Neural cell (in vitro differentiated cells): ENCODE measurements around the gene C14orf132. TPM values are rescaled to one million over a fixed set of nuclear protein-coding genes. Genes with fewer than 3 reads are reported as not detected.

Experiments
- H2AFZ ChIP-seq: fragments of 200-600, 300-800 bp; sonication (generic), shearing (Covaris generic); 2 replicates; pipeline ENCODE4 v1.6.0; 2014; ENCODE audit warnings: low read depth, mild to moderate bottlenecking, antibody characterized with exemption, low read length, moderate library complexity
- H3F3A ChIP-seq: fragments of 200-600 bp; shearing (Covaris generic); 2 replicates; pipeline ENCODE4 v1.6.1; 2016; ENCODE audit warnings: mild to moderate bottlenecking, moderate library complexity, mixed read lengths, antibody characterized with exemption, low read length; ENCODE audit not compliant: insufficient read depth, poor library complexity, severe bottlenecking
- H3K27ac ChIP-seq: fragments of 200-600, 300-800 bp; sonication (generic), shearing (Covaris generic); 2 replicates; pipeline ENCODE4 v1.5.1; 2014; ENCODE audit warnings: mild to moderate bottlenecking, low read length, moderate library complexity
- H3K27me3 ChIP-seq: fragments of 300-800, 200-600 bp; sonication (generic), shearing (Covaris generic); 2 replicates; pipeline ENCODE4 v1.6.0; 2014; ENCODE audit warnings: mild to moderate bottlenecking, low read depth, low read length, moderate library complexity; ENCODE audit not compliant: insufficient read depth
- H3K36me3 ChIP-seq: fragments of 300-800, 200-600 bp; sonication (generic), shearing (Covaris generic); 2 replicates; pipeline ENCODE4 v1.5.1; 2014; ENCODE audit warnings: mild to moderate bottlenecking, antibody characterized with exemption, low read length, moderate library complexity; ENCODE audit not compliant: insufficient read depth
- H3K4me2 ChIP-seq: fragments of 300-800, 200-600 bp; sonication (generic), shearing (Covaris generic); 2 replicates; pipeline ENCODE4 v1.6.0; 2014; ENCODE audit warnings: mild to moderate bottlenecking, low read length
- H3K4me3 ChIP-seq: fragments of 300-800, 200-600 bp; sonication (generic), shearing (Covaris generic); 2 replicates; pipeline ENCODE4 v1.5.1; 2014; ENCODE audit warnings: mild to moderate bottlenecking, low read length, moderate library complexity
- H3K79me2 ChIP-seq: fragments of 200-600 bp; shearing (Covaris generic); replicated peaks from 2 replicates; pipeline ENCODE4 v1.6.0; 2014; ENCODE audit warnings: mild to moderate bottlenecking, low read length, moderate library complexity; ENCODE audit not compliant: insufficient read depth
- H3K9ac ChIP-seq: fragments of 300-800, 200-600 bp; sonication (generic), shearing (Covaris generic); 2 replicates; pipeline ENCODE4 v1.6.1; 2016; ENCODE audit warnings: mild to moderate bottlenecking, low read length, mixed read lengths
- H3K9me2 ChIP-seq: fragments of 200-600 bp; shearing (Covaris generic); 2 replicates; pipeline ENCODE4 v1.6.1; 2016; ENCODE audit warnings: mild to moderate bottlenecking, low read length, mixed read lengths; ENCODE audit not compliant: insufficient read depth
- H3K9me3 ChIP-seq: fragments of 200-600, 300-800 bp; sonication (generic), shearing (Covaris generic); 2 replicates; pipeline ENCODE4 v1.6.1; 2016; ENCODE audit warnings: mild to moderate bottlenecking, mixed run types, low read length, moderate library complexity, mixed read lengths
- H4K20me1 ChIP-seq: fragments of 200-600 bp; shearing (Covaris generic); 2 replicates; pipeline ENCODE4 v1.6.1; 2016; ENCODE audit warnings: mild to moderate bottlenecking, mixed run types; ENCODE audit not compliant: insufficient read depth
- EP300 ChIP-seq: fragments of 450-650 bp; conservative IDR thresholded peaks from 2 replicates; pipeline ENCODE4 v1.6.1; 2014; ENCODE audit warnings: antibody characterized with exemption, mild to moderate bottlenecking, moderate library complexity; ENCODE audit not compliant: poor library complexity, severe bottlenecking
- EZH2 ChIP-seq: fragments of 200-600, 300-800 bp; shearing (Covaris generic), sonication (generic); IDR thresholded peaks from 2 replicates; pipeline ENCODE4 v1.6.1; 2014; ENCODE audit warnings: antibody characterized with exemption, low read length, borderline replicate concordance, mild to moderate bottlenecking; ENCODE audit not compliant: insufficient read depth, poor library complexity, severe bottlenecking
- MXI1 ChIP-seq: fragments of 450-650 bp; conservative IDR thresholded peaks from 2 replicates; pipeline ENCODE4 v1.6.1; 2014; ENCODE audit warnings: antibody characterized with exemption, mild to moderate bottlenecking; ENCODE audit not compliant: poor library complexity, severe bottlenecking
- POLR2AphosphoS5 ChIP-seq: IDR thresholded peaks from 2 replicates; pipeline ENCODE4 v1.6.1; 2012
- RAD21 ChIP-seq: fragments of 450-650 bp; conservative IDR thresholded peaks from 2 replicates; pipeline ENCODE4 v1.6.1; 2014; ENCODE audit warnings: antibody characterized with exemption, mild to moderate bottlenecking, moderate library complexity
- SMC3 ChIP-seq: fragments of 450-650 bp; conservative IDR thresholded peaks from 2 replicates; pipeline ENCODE4 v1.6.1; 2014; ENCODE audit warnings: antibody characterized with exemption, mild to moderate bottlenecking, moderate library complexity; ENCODE audit not compliant: poor library complexity
- TAF1 ChIP-seq: IDR thresholded peaks from 2 replicates; pipeline ENCODE4 v1.6.1; 2012; ENCODE audit warnings: low read depth
- polyA plus RNA-seq: library from polyadenylated mRNA; depleted of rRNA; stranded (reverse); fragments of >200 nt; gene quantifications from 2 replicates; pipeline ENCODE4 v1.2.3, GENCODE V29; 2014
- TF ChIP-seq, protein P1 (sequence below): fragments of 450-650 bp; IDR thresholded peaks from 2 replicates; pipeline ENCODE4 v1.5.1; 2014; ENCODE audit warnings: antibody characterized with exemption, mild to moderate bottlenecking, moderate library complexity; ENCODE audit not compliant: poor library complexity, severe bottlenecking
- TF ChIP-seq, protein P2 (sequence below): IDR thresholded peaks from 2 replicates; pipeline ENCODE4 v1.6.1; 2012; ENCODE audit warnings: borderline replicate concordance

Gene C14orf132
- polyA plus RNA-seq, 1 donor from 2014 or later, result 50.1 TPM

DNA sequence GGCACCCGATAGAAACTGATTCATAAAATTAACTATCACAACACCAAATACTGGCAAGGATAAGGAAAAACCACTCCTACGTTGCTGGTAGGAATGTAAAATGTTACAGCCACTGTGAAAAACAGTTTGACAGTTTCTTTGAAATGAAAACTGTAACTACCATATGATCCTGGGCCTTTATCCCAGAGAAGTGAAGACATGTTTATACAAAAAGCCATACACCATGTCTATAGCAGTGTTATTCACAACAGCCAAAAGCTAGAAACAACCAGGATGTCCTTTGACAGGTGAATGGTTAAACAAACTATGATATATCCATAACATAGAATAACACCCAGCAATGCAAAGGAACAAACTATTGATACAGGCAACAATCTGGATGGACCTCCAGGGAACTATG, 3.7 kb upstream of the C14orf132 start:
- Histone ChIP-seq H3K9me3 (no peaks in the 10 kb centered on the region), H3F3A (no peaks in the 10 kb centered on the region), H3K4me2 (no peak overlapping the region), H3K4me3 (no peak overlapping the region), H3K27ac (no peak overlapping the region), H3K27me3 (peaks cover 11% of the 10 kb centered on the region), H3K9ac (no peak overlapping the region), H4K20me1 (no peaks in the 10 kb centered on the region), H3K36me3 (no peaks in the 10 kb centered on the region), H3K9me2 (no peaks in the 10 kb centered on the region), H3K79me2 (peaks cover 9% of the 10 kb centered on the region), H2AFZ (no peak overlapping the region)
- TF ChIP-seq RAD21 (no peak), SMC3 (no peak)

DNA sequence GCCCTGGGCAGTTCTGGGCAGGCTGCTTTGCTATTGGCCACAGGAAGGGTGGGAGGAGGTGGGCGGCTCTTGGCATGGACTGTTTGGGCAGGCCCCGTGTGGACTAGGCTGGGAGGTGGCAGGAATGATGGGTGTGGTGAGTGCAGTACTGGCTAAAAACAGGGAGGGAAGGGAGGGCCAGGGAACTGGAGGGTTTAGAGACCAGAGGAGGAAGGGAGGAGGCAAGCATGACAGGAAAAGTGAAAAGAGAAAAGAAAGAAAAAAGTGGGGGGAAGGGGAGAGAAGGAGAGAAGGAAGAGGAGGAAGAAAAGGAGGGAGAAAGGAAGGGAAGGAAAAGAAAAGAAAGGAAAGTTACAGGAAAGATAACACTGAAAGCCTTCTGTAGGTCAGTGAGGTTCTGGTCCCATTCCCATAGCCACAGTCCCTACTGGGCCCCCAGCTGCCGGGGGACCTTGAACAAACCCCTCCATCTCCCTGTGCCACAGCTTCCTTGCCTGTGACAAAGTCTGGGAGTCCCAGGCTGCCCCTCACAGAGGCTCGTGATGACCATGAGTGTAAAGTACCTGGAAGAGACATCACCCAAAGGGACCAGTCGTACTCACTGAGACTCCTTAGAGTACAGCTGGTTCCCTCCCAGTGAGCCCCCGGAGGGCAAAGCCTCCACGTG, 1.1 kb upstream of the C14orf132 start:
- no peak overlapping the region for H3K27ac ChIP-seq
- no peaks in the 10 kb centered on the region for H4K20me1 ChIP-seq
- H3F3A ChIP-seq, result no peaks in the 10 kb centered on the region
- no peak overlapping the region for H3K9ac ChIP-seq
- TF ChIP-seq, protein P1, sequence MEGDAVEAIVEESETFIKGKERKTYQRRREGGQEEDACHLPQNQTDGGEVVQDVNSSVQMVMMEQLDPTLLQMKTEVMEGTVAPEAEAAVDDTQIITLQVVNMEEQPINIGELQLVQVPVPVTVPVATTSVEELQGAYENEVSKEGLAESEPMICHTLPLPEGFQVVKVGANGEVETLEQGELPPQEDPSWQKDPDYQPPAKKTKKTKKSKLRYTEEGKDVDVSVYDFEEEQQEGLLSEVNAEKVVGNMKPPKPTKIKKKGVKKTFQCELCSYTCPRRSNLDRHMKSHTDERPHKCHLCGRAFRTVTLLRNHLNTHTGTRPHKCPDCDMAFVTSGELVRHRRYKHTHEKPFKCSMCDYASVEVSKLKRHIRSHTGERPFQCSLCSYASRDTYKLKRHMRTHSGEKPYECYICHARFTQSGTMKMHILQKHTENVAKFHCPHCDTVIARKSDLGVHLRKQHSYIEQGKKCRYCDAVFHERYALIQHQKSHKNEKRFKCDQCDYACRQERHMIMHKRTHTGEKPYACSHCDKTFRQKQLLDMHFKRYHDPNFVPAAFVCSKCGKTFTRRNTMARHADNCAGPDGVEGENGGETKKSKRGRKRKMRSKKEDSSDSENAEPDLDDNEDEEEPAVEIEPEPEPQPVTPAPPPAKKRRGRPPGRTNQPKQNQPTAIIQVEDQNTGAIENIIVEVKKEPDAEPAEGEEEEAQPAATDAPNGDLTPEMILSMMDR, result no peak
- no peak for TF ChIP-seq EP300
- TF ChIP-seq SMC3, result no peak
- TF ChIP-seq EZH2, result no peak
- no peak for TF ChIP-seq POLR2AphosphoS5
- TF ChIP-seq RAD21, result no peak
- no peak for TF ChIP-seq TAF1
- TF ChIP-seq MXI1, result no peak
- TF ChIP-seq, protein P2, sequence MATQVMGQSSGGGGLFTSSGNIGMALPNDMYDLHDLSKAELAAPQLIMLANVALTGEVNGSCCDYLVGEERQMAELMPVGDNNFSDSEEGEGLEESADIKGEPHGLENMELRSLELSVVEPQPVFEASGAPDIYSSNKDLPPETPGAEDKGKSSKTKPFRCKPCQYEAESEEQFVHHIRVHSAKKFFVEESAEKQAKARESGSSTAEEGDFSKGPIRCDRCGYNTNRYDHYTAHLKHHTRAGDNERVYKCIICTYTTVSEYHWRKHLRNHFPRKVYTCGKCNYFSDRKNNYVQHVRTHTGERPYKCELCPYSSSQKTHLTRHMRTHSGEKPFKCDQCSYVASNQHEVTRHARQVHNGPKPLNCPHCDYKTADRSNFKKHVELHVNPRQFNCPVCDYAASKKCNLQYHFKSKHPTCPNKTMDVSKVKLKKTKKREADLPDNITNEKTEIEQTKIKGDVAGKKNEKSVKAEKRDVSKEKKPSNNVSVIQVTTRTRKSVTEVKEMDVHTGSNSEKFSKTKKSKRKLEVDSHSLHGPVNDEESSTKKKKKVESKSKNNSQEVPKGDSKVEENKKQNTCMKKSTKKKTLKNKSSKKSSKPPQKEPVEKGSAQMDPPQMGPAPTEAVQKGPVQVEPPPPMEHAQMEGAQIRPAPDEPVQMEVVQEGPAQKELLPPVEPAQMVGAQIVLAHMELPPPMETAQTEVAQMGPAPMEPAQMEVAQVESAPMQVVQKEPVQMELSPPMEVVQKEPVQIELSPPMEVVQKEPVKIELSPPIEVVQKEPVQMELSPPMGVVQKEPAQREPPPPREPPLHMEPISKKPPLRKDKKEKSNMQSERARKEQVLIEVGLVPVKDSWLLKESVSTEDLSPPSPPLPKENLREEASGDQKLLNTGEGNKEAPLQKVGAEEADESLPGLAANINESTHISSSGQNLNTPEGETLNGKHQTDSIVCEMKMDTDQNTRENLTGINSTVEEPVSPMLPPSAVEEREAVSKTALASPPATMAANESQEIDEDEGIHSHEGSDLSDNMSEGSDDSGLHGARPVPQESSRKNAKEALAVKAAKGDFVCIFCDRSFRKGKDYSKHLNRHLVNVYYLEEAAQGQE, result no peak
- peak overlapping the region; percentile 90 for H3K4me3 ChIP-seq
- no peaks in the 10 kb centered on the region for H3K9me3 ChIP-seq
- no peak overlapping the region for H2AFZ ChIP-seq
- no peaks in the 10 kb centered on the region for H3K9me2 ChIP-seq
- H3K36me3 ChIP-seq, result no peaks in the 10 kb centered on the region
- H3K79me2 ChIP-seq, result peaks cover 34% of the 10 kb centered on the region
- peaks cover 11% of the 10 kb centered on the region for H3K27me3 ChIP-seq
- no peak overlapping the region for H3K4me2 ChIP-seq
